ENCODE results near the gene KRI1.

Gene KRI1
- total RNA-seq: 113 to 114 reads per million in 2 experiments

- DNase-seq (ENCODE audit: low read depth): peak; percentile 97
Observed at GRCh38 chr19:10565567-10566407, at the start of gene KRI1. KRI1 (minus strand) TSS chr19:10566010; CDS start chr19:10565999, 11 bp downstream.

GRCh38 chr19:10612499-10613119, 46.8 kb upstream of the KRI1 start:
- no peak for DNase-seq (ENCODE audit: low read depth)

DNA sequence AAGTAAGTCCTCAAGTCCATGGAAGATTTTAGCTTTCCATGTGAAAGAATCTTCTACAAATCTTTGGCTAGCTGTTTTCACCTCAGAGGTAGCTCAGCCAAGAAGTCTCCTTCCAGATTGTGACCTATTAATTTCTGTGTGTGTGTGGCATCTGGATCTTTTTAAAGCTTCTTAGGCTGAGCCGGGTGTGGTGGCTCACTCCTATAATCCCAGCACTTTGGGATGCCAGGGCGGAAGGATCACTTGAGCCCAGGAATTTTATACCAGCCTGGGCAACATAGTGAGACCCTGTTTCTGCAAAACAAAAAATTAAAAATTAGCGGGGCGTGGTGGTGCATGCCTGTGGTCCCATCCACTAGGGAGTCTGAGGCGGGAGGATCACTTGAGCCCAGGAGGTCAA, 46.1 kb upstream of the KRI1 start:
- no peak for DNase-seq (ENCODE audit: low read depth)

DNA sequence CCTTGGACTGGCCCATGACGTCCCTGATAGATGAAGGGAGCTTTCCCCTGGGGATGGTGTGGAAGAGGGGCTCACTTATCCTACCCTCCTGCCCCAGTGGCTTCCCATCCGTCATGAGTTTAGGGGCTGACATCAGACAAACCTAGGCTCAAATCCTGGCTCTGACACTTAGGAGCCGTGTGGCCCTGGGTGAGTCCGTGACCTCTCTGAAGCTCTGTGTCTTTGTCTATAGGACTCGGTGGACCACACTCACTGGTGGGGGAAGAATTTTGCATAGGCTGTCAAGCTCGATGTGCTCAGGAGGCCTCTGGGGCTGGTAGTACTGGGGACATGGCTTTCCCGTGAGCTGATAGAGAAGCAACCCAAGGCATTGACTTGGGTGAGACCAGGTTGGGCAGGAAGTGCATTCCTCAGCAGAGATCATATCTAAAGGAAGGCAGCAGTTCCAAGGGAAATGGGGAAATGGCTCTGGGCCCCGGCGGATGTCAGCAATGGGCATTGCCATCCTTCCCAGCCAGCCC, 38.7 kb upstream of the KRI1 start:
- DNase-seq (ENCODE audit: low read depth): no peak

- no peak for DNase-seq (ENCODE audit: low read depth)
Observed at GRCh38 chr19:10603873-10604459, 38.2 kb upstream of the KRI1 start.

GRCh38 chr19:10603084-10603872, 37.5 kb upstream of the KRI1 start:
- DNase-seq (ENCODE audit: low read depth): peak; percentile 74

DNA sequence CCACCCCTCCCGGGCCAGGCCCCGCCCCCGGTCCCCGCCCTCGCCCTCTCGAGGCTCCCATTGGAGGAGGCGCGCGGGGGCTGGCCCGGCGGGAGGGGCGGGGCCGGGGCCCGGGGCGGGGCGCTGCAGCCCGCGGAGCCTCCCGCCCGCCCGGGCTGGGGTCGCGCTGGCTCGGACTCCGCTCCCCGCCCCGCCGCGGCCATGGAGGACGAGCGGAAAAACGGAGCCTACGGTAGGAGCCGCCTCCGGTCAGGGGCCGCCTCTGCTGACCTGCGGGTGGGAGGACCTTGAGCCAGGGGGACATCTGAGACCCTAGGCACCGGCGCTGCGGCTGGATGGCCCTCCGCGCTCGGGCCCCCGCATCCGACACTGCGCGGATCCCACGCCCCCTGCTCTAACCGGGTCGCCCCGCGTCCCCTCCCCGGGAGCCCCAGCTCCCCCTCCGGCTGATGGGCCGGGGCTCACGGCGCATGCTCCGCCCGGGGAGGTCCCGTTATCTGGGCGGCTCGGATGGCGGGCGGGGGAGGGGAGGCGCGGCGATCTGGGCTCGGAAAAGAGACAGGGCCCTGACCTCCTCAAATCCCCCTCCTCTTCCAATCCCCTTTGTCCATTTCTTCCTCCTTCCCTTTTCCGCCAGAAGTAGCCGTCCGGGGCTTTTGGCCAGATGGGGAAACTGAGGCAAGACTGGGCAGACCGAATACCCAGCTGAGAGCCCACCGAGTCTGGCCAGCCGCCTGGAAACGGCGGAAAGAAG, 36.7 kb upstream of the KRI1 start:
- peak; percentile 85 for DNase-seq (ENCODE audit: low read depth)

- no peak for DNase-seq (ENCODE audit: low read depth)
Observed at GRCh38 chr19:10601999-10602329, 36.2 kb upstream of the KRI1 start.

DNA sequence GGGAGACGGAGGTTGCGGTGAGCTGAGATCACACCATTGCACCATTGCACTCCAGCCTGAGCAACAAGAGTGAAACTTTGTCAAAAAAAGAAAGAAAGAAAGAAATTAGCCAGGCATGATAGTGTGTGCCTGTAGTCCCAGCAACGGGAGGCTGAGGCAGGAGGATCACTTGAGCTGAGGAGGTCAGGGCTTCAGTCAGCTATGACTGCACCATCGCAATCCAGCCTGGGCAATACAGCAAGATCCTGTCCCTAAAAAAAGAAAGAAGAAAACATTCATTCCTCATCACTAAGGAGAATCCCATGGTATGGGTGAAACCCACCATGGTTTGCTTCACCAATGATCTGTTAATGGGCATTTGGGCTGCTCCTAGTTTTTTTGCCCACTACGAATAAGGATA, 34.3 kb upstream of the KRI1 start:
- DNase-seq (ENCODE audit: low read depth): no peak

DNA sequence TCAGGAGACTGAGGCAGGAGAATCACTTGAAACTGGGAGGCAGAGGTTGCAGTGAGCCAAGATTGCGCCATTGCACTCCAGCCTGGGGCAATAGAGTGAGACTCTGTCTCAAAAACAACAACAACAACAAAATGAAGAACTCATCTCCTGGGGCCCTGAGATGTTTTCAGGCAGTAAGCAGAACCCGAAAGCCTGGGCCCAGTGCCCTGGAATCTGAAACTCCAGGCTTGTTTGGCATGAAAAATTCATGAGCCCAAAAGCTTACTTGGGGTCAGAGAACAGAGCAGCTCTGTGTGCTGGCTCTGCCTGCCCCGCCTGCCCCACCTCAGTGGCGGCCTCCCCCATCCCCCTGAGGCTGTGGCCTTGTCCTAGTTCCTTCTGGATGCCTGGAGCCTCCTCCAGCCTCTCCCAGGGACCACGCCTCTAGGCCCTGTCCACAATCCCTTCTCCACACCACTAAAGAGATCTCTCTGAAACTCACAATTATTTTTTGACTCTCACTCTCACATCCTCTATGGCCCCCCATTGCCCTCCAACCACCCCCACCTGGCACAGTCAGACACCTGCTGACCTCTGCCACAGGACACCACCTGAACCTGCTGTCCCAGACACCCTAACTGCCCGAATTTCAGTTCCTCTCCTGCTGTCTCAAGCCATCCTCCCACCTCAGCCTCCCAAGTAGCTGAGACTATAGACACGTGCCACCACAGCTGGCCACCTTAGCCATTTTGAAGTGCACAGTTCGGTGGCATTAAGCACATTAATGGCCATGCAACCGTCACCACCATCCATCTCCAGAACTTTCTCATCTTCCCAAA, 28.2 kb upstream of the KRI1 start:
- DNase-seq (ENCODE audit: low read depth): no peak

DNA sequence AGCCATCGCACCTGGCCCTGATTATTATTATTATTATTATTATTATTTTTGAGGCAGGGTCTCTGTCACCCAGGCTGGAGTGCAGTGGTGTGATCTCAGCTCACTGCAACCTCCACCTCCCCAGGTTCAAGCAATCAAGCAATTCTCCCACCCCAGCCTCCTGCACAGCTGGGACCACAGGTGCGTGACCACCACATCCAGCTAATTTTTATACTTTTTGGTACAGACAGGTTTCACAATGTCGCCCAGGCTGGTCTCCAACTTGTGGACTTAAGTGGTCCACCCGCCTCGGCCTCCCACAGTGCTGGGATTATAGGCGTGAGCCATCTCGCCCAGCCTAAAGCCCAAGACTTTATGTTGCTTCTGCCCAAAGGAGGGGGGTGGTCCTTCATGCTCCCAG, 27.3 kb upstream of the KRI1 start:
- no peak for DNase-seq (ENCODE audit: low read depth)

GRCh38 chr19:10587839-10588150, 22.0 kb upstream of the KRI1 start:
- DNase-seq (ENCODE audit: low read depth): no peak

- no peak for DNase-seq (ENCODE audit: low read depth)
Observed at GRCh38 chr19:10587022-10587838, 21.4 kb upstream of the KRI1 start, which contains the start of gene AP1M2. AP1M2 (minus strand) TSS chr19:10587312; CDS start chr19:10587231, 81 bp downstream.

- DNase-seq (ENCODE audit: low read depth): no peak
Observed at GRCh38 chr19:10586396-10586795, 20.6 kb upstream of the KRI1 start.

DNA sequence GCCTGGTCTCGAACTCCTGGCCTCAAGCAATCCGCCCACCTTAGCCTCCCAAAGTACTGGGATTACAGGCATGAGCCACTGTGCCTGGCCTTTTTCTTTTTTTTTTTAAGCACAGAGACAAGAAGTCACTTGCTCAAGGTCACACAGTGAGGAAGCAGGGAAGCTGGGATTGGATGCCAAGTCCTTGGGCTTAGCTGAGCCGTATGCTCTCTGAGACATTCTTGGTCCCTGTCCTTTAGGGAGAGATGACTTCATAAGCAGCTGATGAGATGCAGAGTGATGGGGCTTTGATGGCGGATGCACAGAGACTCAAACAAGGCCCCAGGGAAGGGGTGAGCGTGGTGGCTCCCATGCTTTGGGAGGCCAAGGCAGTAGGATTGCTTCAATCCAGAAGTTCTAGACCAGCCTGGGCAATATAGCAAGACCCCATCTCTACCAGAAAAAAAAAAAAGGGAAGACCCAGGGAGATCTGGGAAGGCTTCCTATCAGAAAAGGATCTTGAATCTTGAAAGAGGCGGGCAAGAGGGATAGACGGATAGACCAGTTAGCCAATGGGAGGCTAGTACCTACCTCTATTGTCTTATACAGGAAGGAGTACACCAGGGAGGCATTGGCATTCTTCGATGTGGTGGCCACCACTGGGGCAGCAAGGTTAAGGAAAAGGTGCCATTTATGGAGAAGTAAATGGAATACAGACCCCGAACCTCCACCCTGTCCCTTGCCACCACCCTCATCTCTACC, 17.4 kb upstream of the KRI1 start:
- no peak for DNase-seq (ENCODE audit: low read depth)

DNA sequence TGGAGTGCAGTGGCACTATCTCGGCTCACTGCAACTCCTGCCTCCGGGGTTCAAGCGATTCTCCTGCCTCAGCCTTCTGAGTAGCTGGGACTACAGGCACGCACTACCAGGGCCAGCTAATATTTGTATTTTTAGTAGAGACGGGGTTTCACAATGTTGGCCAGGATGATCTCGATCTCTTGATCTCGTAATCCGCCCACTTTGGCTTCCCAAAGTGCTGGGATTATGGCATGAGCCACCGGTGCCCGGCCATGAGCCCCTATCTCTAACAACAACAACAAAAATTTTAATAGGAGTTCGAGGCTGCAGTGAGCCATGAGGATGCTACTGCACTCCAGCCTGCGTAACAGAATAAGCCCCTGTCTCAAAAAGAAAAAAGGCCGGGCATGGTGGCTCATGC, 16.3 kb upstream of the KRI1 start:
- DNase-seq (ENCODE audit: low read depth): no peak

DNA sequence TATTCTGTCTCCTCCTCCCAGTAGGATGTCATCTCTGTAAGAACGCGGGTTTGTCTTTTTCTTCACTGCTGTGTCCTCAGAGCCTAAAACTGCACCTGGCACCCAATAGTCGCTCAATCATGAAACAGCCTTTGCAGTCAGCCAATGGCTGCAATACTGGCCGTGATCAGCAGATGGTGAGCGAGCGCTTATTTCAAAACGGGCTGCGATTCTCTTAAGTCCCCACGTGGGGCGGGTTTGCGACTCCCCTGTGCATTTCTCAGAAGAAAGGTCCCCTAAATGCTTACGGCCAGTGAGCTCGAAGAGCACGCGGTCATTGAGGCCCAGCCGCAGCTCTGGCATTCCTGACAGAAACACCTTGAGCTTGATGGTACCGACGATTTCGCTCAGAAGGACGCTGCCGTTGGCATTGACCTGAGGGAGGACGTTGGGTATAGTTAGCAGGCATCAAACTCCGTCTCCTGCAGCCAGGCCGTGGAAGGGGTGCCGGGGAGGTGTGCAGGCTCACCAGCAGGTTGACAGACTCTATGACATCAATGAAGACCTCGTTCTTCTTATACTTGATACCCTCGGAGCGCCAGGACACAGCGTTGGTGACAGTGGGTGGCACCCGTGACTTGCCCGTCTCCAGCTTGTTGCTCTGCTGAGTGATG, 15.3 kb upstream of the KRI1 start:
- peak; percentile 81 for DNase-seq (ENCODE audit: low read depth)

- no peak for DNase-seq (ENCODE audit: low read depth)
Observed at GRCh38 chr19:10577951-10578350, 12.1 kb upstream of the KRI1 start.

Measured in T follicular helper cell (primary cell).